Karpas-422 (cell line): ENCODE results near the gene PRR20D. TPM values are rescaled to one million over a fixed set of nuclear protein-coding genes. Genes with fewer than 3 reads are reported as not detected.

Experiments
- small RNA-seq: library from RNA; depleted of rRNA; stranded (forward); fragments of <200 nt; gene quantifications from one replicate; pipeline ENCODE3, GENCODE V24; 2014
- total RNA-seq: library from RNA; depleted of rRNA; stranded (reverse); fragments of >200 nt; shearing (Covaris generic); gene quantifications from 2 replicates; pipeline ENCODE4 v1.2.3, GENCODE V29; 2014; ENCODE audit warnings: low replicate concordance; rRNA removed

Gene PRR20D
- total RNA-seq, 1 experiment from 2014 or later: not detected

Small RNAs within 50 kb of the gene (small RNA-seq; reads per million reads assigned to genes)
- not detected for gene PRR20FP

Other genes starting within 250 kb of the PRR20D start
- not detected in 2 replicates for gene PRR20A, start 19.7 kb upstream of the PRR20D start, total RNA-seq
- not detected in 2 replicates for gene PRR20B, start 13.1 kb upstream of the PRR20D start, total RNA-seq
- not detected in 2 replicates for gene PRR20C, start 6.6 kb upstream of the PRR20D start, total RNA-seq
- gene PRR20E, start 6.6 kb downstream of the PRR20D start, total RNA-seq: not detected in 2 replicates